Measurements from ENCODE around the gene THBD. TPM values are rescaled to one million over a fixed set of nuclear protein-coding genes. Genes with fewer than 3 reads are reported as not detected.

The THBD gene
- total RNA-seq, 1 experiment from 2014 or later = 0.28 TPM

GRCh38 chr20:23019403-23019802, 30.1 kb downstream of the THBD start:
- no CpG with 5 or more reads among the region's 7 CpGs for WGBS (ENCODE audit: extremely low coverage, insufficient read length, low lambda C conversion rate)
- no peak overlapping the region for H3K9ac ChIP-seq (ENCODE audit: extremely low read depth, insufficient read length, low read length)
- no peak for TF ChIP-seq CTCF (conservative IDR thresholded peaks at IDR 0.05)

More at GRCh38 chr20:23019403-23019802, 30.1 kb downstream of the THBD start:
- Histone ChIP-seq H2BK20ac (ENCODE audit: low read depth, low read length, poor library complexity, severe bottlenecking) (no peak overlapping the region), H3K4ac (ENCODE audit: low read depth, low read length) (no peak overlapping the region), H3K56ac (ENCODE audit: insufficient read length, low read depth, low read length) (no peak overlapping the region), H3T11ph (ENCODE audit: low read length) (no peak overlapping the region), H2BK5ac (ENCODE audit: insufficient read length, low read length) (no peak overlapping the region), H3K27ac (ENCODE audit: insufficient read length, low read depth, low read length) (no peak overlapping the region), H3K9me3 (ENCODE audit: control insufficient read depth, low read depth, low read length) (no peaks in the 10 kb centered on the region), H3K27me3 (ENCODE audit: insufficient read depth, low read length) (no peaks in the 10 kb centered on the region), H4K8ac (replicated peaks; ENCODE audit: insufficient read length, low read depth, low read length) (no peak overlapping the region), H4K91ac (ENCODE audit: insufficient read length, low read depth, low read length) (no peak overlapping the region), H2AK5ac (ENCODE audit: insufficient read length, low read length) (no peak overlapping the region), H3K79me1 (ENCODE audit: insufficient read depth, low read depth, low read length, poor library complexity, severe bottlenecking) (no peaks in the 10 kb centered on the region), H4K20me1 (ENCODE audit: control insufficient read depth, insufficient read depth, insufficient read length) (no peaks in the 10 kb centered on the region), H2BK15ac (ENCODE audit: low read depth, low read length) (no peak overlapping the region), H2BK12ac (ENCODE audit: insufficient read length, low read depth, low read length) (no peak overlapping the region), H3K79me2 (ENCODE audit: insufficient read depth, low read length) (no peaks in the 10 kb centered on the region), H3K23ac (ENCODE audit: insufficient read length, low read depth, low read length) (no peak overlapping the region), H3K23me2 (ENCODE audit: insufficient read length, low read depth, low read length, poor library complexity, severe bottlenecking) (no peaks in the 10 kb centered on the region), H3K14ac (ENCODE audit: insufficient read depth, low read length) (no peak overlapping the region; the same call in 1 of the 2 replicates), H2AFZ (ENCODE audit: low read length) (no peak overlapping the region), H3K4me1 (ENCODE audit: insufficient read depth, low read length) (no peaks in the 10 kb centered on the region), H2BK120ac (ENCODE audit: low read depth, low read length, poor library complexity, severe bottlenecking) (no peak overlapping the region), H3K18ac (ENCODE audit: insufficient read length, low read depth, low read length) (no peak overlapping the region), H3K4me2 (ENCODE audit: insufficient read depth, insufficient read length, low read length) (no peak overlapping the region), H4K5ac (ENCODE audit: insufficient read length, low read depth, low read length) (no peak overlapping the region)
- no peak for DNase-seq
- Mint-ChIP-seq H3K27ac (no peak overlapping the region; a peak in 1 of 7 replicates), H3K27me3 (ENCODE audit: low read depth) (peaks cover 2% of the 10 kb centered on the region; the same call in 1 of the 2 replicates), H3K9me3 (no peaks in the 10 kb centered on the region), H3K4me3 (no peak overlapping the region), H3K36me3 (ENCODE audit: insufficient read depth in 1 of 3, low read depth in 3 of 3) (no peaks in the 10 kb centered on the region; a peak in 1 of 7 replicates), H3K4me1 (peaks cover 1 to 14% of the 10 kb centered on the region in 2 experiments; a peak in 3 of 4 replicates)
